Mesodermal cell (in vitro differentiated cells): ENCODE data around the gene GLCCI1.

Experiments used
- H3K27ac ChIP-seq: 2 replicates; pipeline ENCODE4 v1.7.0; 2013; ENCODE audit warnings: mild to moderate bottlenecking, low read depth, low read length, moderate library complexity; ENCODE audit not compliant: severe bottlenecking
- H3K36me3 ChIP-seq: 2 replicates; pipeline ENCODE4 v1.7.1; 2013; ENCODE audit warnings: mild to moderate bottlenecking, low read length, moderate library complexity; ENCODE audit not compliant: control insufficient read depth, insufficient read depth
- H3K4me1 ChIP-seq: one replicate; pipeline ENCODE4 v1.7.1; 2013; ENCODE audit warnings: mild to moderate bottlenecking, low read length; ENCODE audit not compliant: insufficient read depth, control insufficient read depth, poor library complexity, severe bottlenecking
- H3K4me3 ChIP-seq: 2 replicates; pipeline ENCODE4 v1.7.0; 2013; ENCODE audit warnings: low read length, control low read depth, mild to moderate bottlenecking; ENCODE audit not compliant: insufficient read depth, poor library complexity, severe bottlenecking; ENCODE audit errors: extremely low read depth
- H3K9me3 ChIP-seq: 2 replicates; pipeline ENCODE4 v1.7.1; 2013; ENCODE audit warnings: mild to moderate bottlenecking, low read length, moderate library complexity; ENCODE audit not compliant: control insufficient read depth
- WGBS, 2 experiments: methylation state at CpG; one replicate each; pipeline ENCODE4 v1.1.5; 2013; ENCODE audit warnings: missing lambda C conversion rate in 2 of 2; ENCODE audit not compliant: insufficient coverage in 2 of 2; 5-methylcytosine and 5-hydroxymethylcytosine counted together

Gene GLCCI1

GRCh38 chr7:8065356-8065813 lies 96.8 kb downstream of the GLCCI1 start:
- no peak overlapping the region for H3K4me3 ChIP-seq
- peaks cover 7% of the 10 kb centered on the region for H3K36me3 ChIP-seq
- H3K27ac ChIP-seq: no peak overlapping the region
- H3K9me3 ChIP-seq: no peaks in the 10 kb centered on the region
- WGBS, 2 experiments: 80% methylated on average over 1 of the region's 2 CpGs; no CpG with 5 or more reads in 1 of the 2 experiments
- no peaks in the 10 kb centered on the region for H3K4me1 ChIP-seq

DNA sequence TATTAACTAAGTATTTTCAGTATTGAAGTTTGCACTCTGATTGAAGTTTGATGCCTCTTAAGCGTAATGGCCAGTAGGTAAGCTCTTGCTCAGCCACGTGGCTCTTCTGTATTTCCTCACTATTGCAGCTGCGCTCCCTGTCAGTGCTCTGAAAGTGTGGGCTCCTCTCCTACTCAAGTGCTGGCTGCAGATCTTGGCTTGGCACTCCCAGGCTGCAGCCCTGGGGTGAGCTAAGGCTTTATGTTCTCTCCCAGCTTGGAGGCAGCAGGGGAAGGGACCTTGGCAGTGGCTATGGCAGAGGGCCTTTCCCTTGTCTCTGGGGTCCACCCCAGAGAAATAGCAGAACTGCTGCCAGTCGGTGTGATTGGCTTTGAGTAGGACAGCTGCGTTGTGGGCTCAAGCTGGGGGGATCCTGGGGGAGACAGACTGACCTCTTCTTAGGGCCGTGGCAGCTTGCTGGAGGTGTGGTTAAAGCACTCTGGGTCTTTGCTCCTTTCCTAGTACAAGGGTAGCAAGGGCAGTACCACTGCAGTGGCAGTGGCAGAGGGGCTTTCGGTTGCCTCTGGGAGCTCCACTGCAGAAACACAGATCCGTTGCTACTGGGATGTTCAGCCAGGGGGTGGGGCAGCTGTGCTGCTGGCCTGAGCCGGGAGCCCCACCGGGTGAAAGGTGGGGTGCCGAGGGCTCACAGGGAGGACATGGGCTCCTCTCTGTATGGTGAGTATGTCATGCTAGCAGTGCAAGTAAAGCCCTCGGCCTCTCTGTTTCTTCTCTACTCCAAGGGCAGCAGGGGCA lies 100.5 kb downstream of the GLCCI1 start:
- H3K9me3 ChIP-seq: no peaks in the 10 kb centered on the region
- 78 to 82% methylated on average over 6 to 10 of the region's 12 CpGs for WGBS, 2 experiments
- no peak overlapping the region for H3K4me3 ChIP-seq
- H3K27ac ChIP-seq: no peak overlapping the region
- H3K36me3 ChIP-seq: peaks cover 9% of the 10 kb centered on the region
- H3K4me1 ChIP-seq: no peaks in the 10 kb centered on the region

DNA sequence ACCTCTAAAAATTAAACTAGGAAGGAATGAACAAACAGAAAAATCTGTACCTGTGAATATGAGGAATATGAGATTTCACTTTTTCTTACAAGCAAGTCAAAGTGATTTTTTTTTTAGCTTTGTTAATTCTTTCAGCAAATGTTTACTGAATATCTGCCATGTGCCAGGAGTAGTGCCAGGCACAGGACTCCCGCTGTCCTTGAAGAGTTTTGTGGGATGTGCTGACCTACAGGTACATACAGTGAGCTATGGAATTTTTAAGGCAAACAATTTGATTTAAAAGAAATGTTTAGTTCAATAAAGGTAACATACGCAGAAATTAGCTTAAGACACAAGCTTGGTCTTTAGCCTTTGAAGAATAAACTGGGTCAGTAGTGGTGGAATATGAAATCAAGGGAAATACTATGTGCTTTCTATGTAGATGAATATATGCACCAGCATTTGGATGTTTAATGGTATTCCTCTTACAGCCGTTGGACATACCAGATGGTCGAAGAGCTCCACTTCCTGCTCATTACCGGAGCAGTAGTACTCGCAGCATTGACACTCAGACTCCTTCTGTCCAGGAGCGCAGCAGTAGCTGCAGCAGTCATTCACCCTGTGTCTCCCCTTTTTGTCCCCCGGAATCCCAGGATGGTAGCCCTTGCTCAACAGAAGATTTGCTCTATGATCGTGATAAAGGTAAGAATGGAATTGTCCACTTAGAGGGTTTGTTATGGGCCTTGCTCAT lies 102.0 kb downstream of the GLCCI1 start:
- 88 to 95% methylated on average over 6 to 7 of the region's 9 CpGs for WGBS, 2 experiments
- Histone ChIP-seq H3K36me3 (peaks cover 9% of the 10 kb centered on the region), H3K4me3 (no peak overlapping the region), H3K27ac (no peak overlapping the region), H3K9me3 (no peaks in the 10 kb centered on the region), H3K4me1 (no peaks in the 10 kb centered on the region)

- H3K27ac ChIP-seq: no peak overlapping the region
- no peaks in the 10 kb centered on the region for H3K9me3 ChIP-seq
- H3K36me3 ChIP-seq: no peaks in the 10 kb centered on the region
- H3K4me1 ChIP-seq: no peaks in the 10 kb centered on the region
- H3K4me3 ChIP-seq: no peak overlapping the region
Observed at GRCh38 chr7:8078418-8078817, 109.8 kb downstream of the GLCCI1 start.

DNA sequence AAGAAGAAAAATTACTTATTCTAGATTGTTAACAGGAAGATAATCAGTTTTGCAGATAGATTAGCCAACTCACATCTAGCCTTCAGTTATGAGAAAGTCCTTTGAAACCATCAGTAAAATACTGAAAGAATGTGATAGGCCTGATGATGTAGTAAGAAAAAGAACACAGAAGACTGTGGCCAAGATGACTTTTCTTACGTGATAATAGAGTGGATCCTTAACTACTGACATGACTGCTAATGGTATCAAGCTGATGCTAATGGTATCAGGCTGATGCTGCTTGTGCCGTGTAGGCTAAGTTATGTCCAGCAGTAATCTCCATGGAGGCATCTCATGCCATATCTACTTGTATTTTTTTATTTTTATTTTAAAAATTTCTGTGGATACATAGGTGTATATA lies 114.2 kb downstream of the GLCCI1 start:
- Histone ChIP-seq H3K9me3 (no peaks in the 10 kb centered on the region), H3K27ac (no peak overlapping the region), H3K4me3 (no peak overlapping the region), H3K4me1 (no peaks in the 10 kb centered on the region), H3K36me3 (peaks cover 12% of the 10 kb centered on the region)
- 100% methylated on average over 1 of the region's 2 CpGs for WGBS, 2 experiments

- WGBS, 2 experiments: 90% methylated on average over 2 of the region's 5 CpGs; no CpG with 5 or more reads in 1 of the 2 experiments
- H3K4me3 ChIP-seq: no peak overlapping the region
- H3K36me3 ChIP-seq: peaks cover 12% of the 10 kb centered on the region
- no peak overlapping the region for H3K27ac ChIP-seq
- no peaks in the 10 kb centered on the region for H3K9me3 ChIP-seq
- no peaks in the 10 kb centered on the region for H3K4me1 ChIP-seq
Observed at GRCh38 chr7:8084836-8085235, 116.2 kb downstream of the GLCCI1 start.

DNA sequence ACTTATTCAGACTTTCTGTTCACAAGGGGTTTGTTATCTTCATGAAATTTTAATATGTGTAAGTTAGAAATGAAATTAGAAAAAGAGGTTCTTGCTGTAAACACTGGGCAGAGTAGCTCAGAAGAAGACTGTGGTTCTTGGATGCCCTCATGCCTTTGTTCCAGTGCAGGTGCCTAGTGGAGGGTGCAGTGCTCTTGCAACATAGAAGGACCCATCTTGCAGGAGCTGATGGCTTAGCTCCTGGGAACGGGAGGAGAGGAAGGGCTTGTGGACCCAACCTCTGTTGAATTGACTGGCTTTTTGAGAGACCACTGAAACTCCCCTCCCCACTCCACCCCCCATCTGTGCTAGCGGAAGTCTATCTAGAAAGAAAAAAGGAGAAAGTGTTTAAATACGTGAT lies 116.8 kb downstream of the GLCCI1 start:
- no CpG with 5 or more reads among the region's 3 CpGs for WGBS, 2 experiments
- Histone ChIP-seq H3K4me3 (no peak overlapping the region), H3K27ac (no peak overlapping the region), H3K36me3 (peaks cover 12% of the 10 kb centered on the region), H3K9me3 (no peaks in the 10 kb centered on the region), H3K4me1 (no peaks in the 10 kb centered on the region)

- Histone ChIP-seq H3K27ac (no peak overlapping the region), H3K9me3 (no peaks in the 10 kb centered on the region), H3K36me3 (peaks cover 12% of the 10 kb centered on the region), H3K4me3 (no peak overlapping the region), H3K4me1 (no peaks in the 10 kb centered on the region)
- WGBS, 2 experiments: 89 to 93% methylated on average over 6 of the region's 6 CpGs
Observed at GRCh38 chr7:8086239-8086638, 117.6 kb downstream of the GLCCI1 start.

DNA sequence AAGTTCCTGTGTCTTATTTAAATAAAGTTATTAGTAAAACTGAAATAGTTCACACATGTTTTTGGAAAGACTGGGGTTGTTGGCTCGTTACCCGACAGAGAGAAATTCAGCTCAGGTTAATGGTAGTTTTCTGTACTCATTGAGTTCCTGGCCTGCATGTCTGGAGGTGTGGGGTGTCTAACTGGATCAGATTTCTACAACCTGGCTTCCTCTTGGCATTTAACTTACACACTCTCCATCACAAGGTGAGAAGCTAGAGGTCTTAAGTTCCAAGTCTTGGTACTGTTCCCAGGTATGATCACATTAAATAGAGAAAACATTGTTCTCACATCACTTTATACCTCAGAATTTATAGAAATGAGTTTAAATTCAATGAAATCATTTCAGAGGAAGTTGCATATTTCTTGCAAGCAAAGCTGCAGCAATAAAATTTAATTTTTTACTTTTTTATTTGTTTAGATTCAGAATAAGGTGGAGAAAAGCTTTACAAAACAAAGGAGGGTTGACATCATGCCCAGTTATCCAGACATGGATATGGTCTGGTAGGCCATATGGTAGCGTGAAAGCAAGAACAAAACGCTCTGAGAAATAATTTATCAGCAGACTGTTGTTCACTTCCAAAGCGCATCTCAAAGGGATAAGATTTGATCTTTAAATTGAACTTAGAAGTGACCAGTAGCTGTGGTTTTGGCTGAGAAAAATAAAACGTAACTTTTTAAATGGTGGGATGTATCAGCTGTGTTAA lies 120.6 kb downstream of the GLCCI1 start:
- Histone ChIP-seq H3K4me1 (no peaks in the 10 kb centered on the region), H3K27ac (no peak overlapping the region), H3K36me3 (peaks cover 12% of the 10 kb centered on the region), H3K4me3 (no peak overlapping the region), H3K9me3 (no peaks in the 10 kb centered on the region)
- 90 to 100% methylated on average over 3 of the region's 6 CpGs for WGBS, 2 experiments

DNA sequence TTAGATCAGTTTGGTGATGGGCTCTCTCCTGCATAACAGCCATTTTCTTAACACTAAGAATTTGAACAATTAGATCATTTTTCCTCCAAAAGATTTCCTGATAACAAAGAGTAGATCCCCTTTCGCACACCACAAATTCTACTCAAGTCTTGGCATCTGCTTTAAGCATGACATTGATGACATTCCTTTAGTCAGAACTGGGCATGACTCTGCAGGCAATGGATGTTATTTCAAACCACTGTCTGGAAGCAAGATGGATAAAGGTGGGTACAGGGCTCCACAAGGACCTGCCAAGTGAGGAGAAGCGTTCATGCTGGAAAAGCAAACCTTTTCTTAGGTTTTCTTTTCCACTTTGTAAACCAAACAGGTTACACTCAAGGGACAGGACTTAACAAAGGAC lies 123.5 kb downstream of the GLCCI1 start:
- no peaks in the 10 kb centered on the region for H3K36me3 ChIP-seq
- WGBS, 2 experiments: 78 to 94% methylated on average over 1 to 2 of the region's 2 CpGs
- no peaks in the 10 kb centered on the region for H3K9me3 ChIP-seq
- no peaks in the 10 kb centered on the region for H3K4me1 ChIP-seq
- no peak overlapping the region for H3K4me3 ChIP-seq
- H3K27ac ChIP-seq: no peak overlapping the region
